Epithelial cell of esophagus (primary cell): ENCODE data around the gene FN3KRP.

Experiments used
- DNase-seq: peaks from one replicate; pipeline ENCODE4 v3.0.0; 2010; ENCODE audit warnings: low read depth
- H3K4me3 ChIP-seq: 2 replicates; pipeline ENCODE4 v1.5.1; 2011; ENCODE audit warnings: mild to moderate bottlenecking, low read length, control low read depth
- CTCF ChIP-seq: IDR thresholded peaks from 2 replicates; pipeline ENCODE4 v1.5.1; 2011; ENCODE audit warnings: low read depth, mild to moderate bottlenecking, low read length, control low read depth, inconsistent platforms; ENCODE audit not compliant: insufficient read depth; ENCODE audit errors: missing control alignments

Gene FN3KRP

GRCh38 chr17:82674656-82675475 is 41.6 kb upstream of the FN3KRP start:
- TF ChIP-seq CTCF = no peak
- no peak for DNase-seq
- no peak overlapping the region for H3K4me3 ChIP-seq

GRCh38 chr17:82675476-82676245 is 40.8 kb upstream of the FN3KRP start:
- DNase-seq = no peak
- no peak overlapping the region for H3K4me3 ChIP-seq
- no peak for TF ChIP-seq CTCF

- TF ChIP-seq CTCF = no peak
- no peak overlapping the region for H3K4me3 ChIP-seq
- DNase-seq = no peak
These were observed 39.1 kb upstream of the FN3KRP start for GRCh38 chr17:82677353-82677925.

GRCh38 chr17:82678265-82678891 is 38.1 kb upstream of the FN3KRP start:
- no peak for TF ChIP-seq CTCF
- DNase-seq = no peak
- no peak overlapping the region for H3K4me3 ChIP-seq

- no peak for TF ChIP-seq CTCF
- H3K4me3 ChIP-seq = no peak overlapping the region
- no peak for DNase-seq
These were observed 36.7 kb upstream of the FN3KRP start for GRCh38 chr17:82679586-82680465.

GRCh38 chr17:82681547-82681946 is 35.0 kb upstream of the FN3KRP start:
- DNase-seq = no peak
- H3K4me3 ChIP-seq = no peak overlapping the region
- no peak for TF ChIP-seq CTCF
